Ramos (cell line): ENCODE data around the gene CDIP1.
"Not testable (repeated sequence)": the region's sequence is repeated elsewhere in the genome, so short reads cannot be mapped to it uniquely, and the experiment has no call there.

Source experiments
- in situ Hi-C: fragments of 300-500 bp; cut with MboI; formaldehyde crosslinking; loops from one replicate; pipeline ENCODE4 v1.14.3; 2022; ENCODE audit warnings: low sequenced_read_pairs; ENCODE audit not compliant: unreplicated experiment

Gene CDIP1

GRCh38 chr16:4538350-4539235 is at the start of gene CDIP1:
CDIP1 (minus strand) TSS chr16:4538773; CDS start chr16:4514130, 24,643 bp downstream.
- in situ Hi-C loops = no loop called here

- in situ Hi-C loops = loop anchor here (10.0 kb wide), 1 partner anchor 71 kb away; no protein-coding TSS in a partner anchor
These were observed 47.7 kb upstream of the CDIP1 start for GRCh38 chr16:4586291-4586690.

GRCh38 chr16:4583906-4584305 is 45.3 kb upstream of the CDIP1 start:
- in situ Hi-C loops = loop anchor here (10.0 kb wide), 1 partner anchor 69 kb away; no protein-coding TSS in a partner anchor

GRCh38 chr16:4580250-4580649 is 41.7 kb upstream of the CDIP1 start:
- in situ Hi-C loops = loop anchor here (10.0 kb wide), 1 partner anchor 65 kb away; no protein-coding TSS in a partner anchor

GRCh38 chr16:4578961-4579530 is 40.5 kb upstream of the CDIP1 start:
- in situ Hi-C loops = no loop called here

- in situ Hi-C loops = no loop called here
These were observed 37.4 kb upstream of the CDIP1 start for GRCh38 chr16:4576008-4576407.

GRCh38 chr16:4574919-4575705 is 36.5 kb upstream of the CDIP1 start:
- in situ Hi-C loops = no loop called here

- in situ Hi-C loops = not testable (repeated sequence)
These were observed 35.4 kb upstream of the CDIP1 start for GRCh38 chr16:4573926-4574325.

GRCh38 chr16:4572715-4573114 is 34.1 kb upstream of the CDIP1 start:
- in situ Hi-C loops = no loop called here

GRCh38 chr16:4570688-4571321 is 32.2 kb upstream of the CDIP1 start:
- in situ Hi-C loops = no loop called here

- in situ Hi-C loops = no loop called here
These were observed 31.5 kb upstream of the CDIP1 start for GRCh38 chr16:4570086-4570485.

- in situ Hi-C loops = no loop called here
These were observed 27.6 kb upstream of the CDIP1 start for GRCh38 chr16:4566144-4566543.

- in situ Hi-C loops = no loop called here
These were observed 26.2 kb upstream of the CDIP1 start for GRCh38 chr16:4564661-4565267.

GRCh38 chr16:4561596-4561995 is 23.0 kb upstream of the CDIP1 start:
- in situ Hi-C loops = no loop called here

- in situ Hi-C loops = no loop called here
These were observed 19.4 kb upstream of the CDIP1 start for GRCh38 chr16:4557973-4558372.

- in situ Hi-C loops = no loop called here
These were observed 18.0 kb upstream of the CDIP1 start for GRCh38 chr16:4556580-4556979.

- in situ Hi-C loops = no loop called here
These were observed 17.5 kb upstream of the CDIP1 start, which contains the start of gene C16orf96 for GRCh38 chr16:4556112-4556511. C16orf96 (plus strand) TSS chr16:4556340; CDS start chr16:4556490, 150 bp downstream.

- in situ Hi-C loops = no loop called here
These were observed 14.0 kb upstream of the CDIP1 start for GRCh38 chr16:4552541-4552940.

GRCh38 chr16:4550591-4550990 is 12.0 kb upstream of the CDIP1 start:
- in situ Hi-C loops = no loop called here

- in situ Hi-C loops = no loop called here
These were observed 9.6 kb upstream of the CDIP1 start for GRCh38 chr16:4548124-4548523.
